NCI-H82 treated with DMSO at 0.1 percent for 48 hours (cell line): Measurements from ENCODE around the gene LGSN.
A peak's percentile ranks its signal among the peaks of the same experiment; 100 is the strongest.
"Not testable (repeated sequence)": the region's sequence is repeated elsewhere in the genome, so short reads cannot be mapped to it uniquely, and the experiment has no call there.

Experiments
- DNase-seq: peaks from one replicate; lab custom pipeline; 2025; ENCODE audit not compliant: unreplicated experiment; lab: John Stamatoyannopoulos, UW

LGSN gene

GRCh38 chr6:63306420-63306819 lies 13.4 kb downstream of the LGSN start:
- no peak for DNase-seq

- no peak for DNase-seq
Measured at GRCh38 chr6:63305277-63305676, 14.5 kb downstream of the LGSN start.

DNA sequence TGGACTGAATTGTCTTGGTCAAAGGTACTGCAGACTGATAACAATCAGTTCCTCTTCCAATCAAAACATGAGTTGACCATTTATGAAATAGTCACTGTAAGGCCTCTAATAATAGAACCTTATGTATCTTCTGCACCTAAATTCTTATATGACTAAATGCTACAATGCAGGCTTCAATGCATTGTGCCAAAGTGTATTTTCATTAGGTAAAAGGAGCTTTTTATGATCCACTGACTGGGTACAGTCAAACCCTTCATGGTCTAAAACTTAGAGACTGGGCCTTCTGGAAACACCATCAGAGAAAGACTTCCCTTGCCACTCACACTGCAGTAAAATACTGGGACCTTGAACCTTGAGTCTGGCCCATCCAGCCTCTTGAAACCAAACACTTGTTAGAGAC lies 16.3 kb downstream of the LGSN start:
- DNase-seq: no peak

DNA sequence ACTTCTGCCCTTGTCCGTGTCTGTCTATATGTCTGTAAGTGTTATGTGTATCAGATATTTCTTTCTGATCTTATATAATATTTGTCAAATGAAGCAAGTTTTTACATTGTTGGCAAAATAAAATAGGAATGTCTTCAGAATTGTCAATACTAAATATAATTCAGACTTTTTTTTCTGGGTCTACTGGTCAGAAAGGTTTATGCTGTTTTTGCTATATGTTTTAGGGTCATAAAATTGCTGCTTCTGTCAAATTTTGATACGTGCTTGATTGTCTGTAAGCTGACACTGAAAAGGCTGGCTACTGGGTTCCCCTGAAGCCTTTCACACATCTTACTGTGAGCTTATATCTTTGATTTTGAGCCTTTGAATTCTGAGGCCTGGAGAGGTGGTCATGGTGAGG lies 20.1 kb downstream of the LGSN start:
- DNase-seq: no peak

DNA sequence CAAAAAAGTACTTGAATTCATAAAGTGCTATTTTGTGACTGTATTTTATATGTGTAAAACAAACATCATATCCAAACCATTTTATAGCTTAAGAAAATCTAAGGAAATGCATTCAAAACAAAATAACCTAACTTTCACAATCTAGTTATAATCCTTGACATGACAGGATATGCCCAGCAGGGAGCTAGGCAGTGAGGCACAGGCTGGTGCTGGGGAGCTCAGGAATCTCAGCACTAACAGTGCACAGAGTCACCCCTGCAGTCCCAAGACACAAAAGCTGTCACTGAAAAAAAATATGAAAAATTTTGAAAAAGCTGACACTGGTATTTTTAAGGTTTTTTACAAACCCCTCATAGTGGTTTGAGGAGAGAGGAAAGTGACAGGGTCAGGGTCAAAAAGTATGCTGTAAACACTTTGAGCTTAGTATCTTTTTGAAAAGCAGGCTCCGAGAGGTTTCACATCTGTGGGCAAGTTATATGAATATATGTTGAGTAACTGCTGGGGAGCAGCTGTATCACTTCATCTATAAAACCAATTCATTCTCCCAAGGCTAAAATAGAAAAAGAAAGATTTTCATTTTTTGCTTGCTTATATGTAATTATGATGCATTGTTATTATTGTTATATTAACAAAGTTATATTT lies 24.1 kb downstream of the LGSN start:
- no peak for DNase-seq

GRCh38 chr6:63290492-63291058 lies 29.2 kb downstream of the LGSN start:
- no peak for DNase-seq

- no peak for DNase-seq
Measured at GRCh38 chr6:63289269-63289872, 30.4 kb downstream of the LGSN start.

DNA sequence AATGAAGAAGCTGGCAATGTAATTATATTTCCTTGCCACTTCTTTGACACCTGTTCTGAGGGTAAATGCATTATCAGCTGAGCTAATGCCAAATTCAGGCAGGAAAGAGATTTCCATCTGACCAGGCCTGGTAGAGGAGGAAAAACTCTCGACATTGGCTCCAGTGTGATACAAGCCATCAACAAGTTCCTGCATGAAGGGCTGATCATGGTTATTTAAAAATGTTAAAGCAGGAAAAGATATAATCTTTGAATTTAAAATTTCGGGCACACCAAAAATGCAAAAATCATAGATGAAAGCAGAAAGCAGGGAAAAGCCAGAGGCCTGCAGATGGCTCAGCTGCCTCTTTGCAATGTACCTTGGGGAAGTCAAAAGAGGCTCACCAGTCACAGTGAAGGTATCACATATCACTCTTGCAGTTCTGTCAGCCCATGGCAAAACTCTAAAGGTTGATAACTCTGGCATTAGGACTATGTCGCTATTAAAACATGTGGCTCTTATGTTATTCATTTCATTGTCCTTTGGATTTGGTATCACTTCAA lies 39.1 kb downstream of the LGSN start:
- no peak for DNase-seq

DNA sequence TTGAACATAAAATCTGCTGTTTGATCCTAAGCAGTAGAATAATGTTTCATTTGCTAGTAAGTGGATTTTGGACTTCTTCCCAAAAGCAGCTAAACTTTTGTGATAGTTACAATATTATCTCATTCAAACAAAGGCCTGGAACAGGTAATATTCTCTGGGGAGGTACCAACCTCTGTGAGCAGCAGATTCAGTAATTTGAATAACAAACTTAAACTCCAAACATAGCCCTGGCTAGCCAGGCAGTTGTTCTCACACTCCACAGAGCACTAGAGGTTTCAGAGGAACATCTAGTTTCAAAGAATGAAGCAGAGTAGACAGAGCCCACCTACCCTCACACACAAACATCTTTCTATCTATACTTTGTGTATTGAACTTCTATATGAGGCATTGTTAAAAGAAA lies 40.9 kb downstream of the LGSN start:
- no peak for DNase-seq

GRCh38 chr6:63275953-63276352 lies 43.8 kb downstream of the LGSN start:
- DNase-seq: no peak

DNA sequence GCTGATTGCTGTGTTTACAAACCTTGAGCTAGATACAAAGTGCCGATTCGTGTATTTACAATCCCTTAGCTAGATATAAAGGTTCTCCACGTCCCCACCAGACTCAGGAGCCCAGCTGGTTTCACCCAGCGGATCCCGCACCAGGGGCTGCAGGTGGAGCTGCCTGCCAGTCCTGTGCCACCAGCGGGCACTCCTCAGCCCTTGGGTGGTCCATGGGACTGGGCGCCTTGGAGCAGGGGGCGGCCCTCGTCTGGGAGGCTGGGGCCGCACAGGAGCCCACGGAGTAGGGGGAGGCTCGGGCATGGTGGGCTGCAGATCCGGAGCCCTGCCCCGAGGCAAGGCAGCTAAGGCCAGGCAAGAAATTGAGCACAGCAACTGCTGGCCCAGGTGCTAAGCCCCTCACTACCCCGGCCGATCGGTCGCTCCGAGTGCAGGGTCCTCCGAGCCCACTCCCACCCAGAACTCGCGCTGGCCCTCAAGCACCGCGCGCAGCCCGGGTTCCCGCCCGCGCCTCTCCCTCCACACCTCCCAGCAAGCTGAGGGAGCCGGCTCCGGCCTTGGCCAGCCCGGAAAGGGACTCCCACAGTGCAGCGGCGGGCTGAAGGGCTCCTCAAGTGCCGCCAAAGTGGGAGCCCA lies 44.9 kb downstream of the LGSN start:
- not testable (repeated sequence) for DNase-seq

DNA sequence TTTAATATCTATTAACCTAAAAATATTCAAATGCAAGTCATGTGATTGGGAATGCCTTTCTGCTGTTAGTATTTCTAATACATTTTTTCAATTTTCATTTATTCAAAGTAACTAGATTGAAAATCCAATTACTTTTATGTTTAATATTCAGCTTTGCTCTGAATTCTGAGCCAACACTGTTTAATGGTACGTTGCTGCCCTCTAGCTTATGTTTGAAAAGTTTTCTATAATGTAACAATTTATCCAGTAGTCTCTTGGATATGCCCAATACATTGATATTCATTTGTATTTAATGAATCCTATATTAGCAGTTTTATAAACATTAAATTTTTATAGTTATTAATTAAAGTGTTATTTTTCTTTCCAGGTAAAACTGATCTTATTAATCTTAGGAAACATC lies 47.4 kb downstream of the LGSN start:
- DNase-seq: peak; percentile 38

- DNase-seq: no peak
Measured at GRCh38 chr6:63269470-63269869, 50.3 kb downstream of the LGSN start.

DNA sequence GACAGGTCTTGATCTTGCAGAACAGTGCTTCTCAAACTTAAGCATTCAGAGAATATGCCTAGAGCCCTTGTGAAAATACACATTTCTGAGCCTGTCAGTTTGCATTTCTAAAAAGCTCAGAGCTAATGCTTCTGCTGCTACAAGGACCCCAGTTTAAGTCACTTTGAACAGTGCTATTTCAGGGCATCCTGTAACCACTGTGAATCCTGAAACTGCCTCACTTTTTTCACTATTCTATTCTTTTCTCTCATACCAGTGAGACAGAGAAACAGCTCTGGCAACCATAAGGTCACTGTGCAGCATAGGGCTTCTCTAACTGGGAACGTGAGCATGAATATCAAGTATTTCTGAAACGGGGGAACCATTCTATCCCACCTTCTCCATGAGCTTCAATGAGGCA lies 51.2 kb downstream of the LGSN start:
- no peak for DNase-seq

GRCh38 chr6:63267828-63268227 lies 52.0 kb downstream of the LGSN start:
- DNase-seq: no peak

DNA sequence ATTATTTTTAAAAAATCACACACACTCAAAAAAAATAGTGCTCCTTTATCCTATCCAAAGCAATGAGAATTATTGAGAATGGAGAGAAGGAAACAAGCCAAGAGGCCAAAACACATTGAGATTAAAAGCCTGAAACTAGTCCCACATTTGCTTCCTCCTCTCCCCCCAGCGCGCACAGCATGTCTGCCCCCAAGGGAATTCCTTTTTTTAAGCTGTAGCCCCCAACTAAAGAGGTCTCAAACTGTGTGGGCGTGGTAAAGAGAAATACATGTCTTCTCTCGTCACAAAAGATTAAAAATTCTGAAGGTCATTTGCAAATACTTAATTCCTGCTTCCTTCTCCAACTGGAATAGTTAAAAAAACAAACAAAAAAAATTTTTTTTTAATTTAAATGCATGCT lies 52.7 kb downstream of the LGSN start:
- no peak for DNase-seq

DNA sequence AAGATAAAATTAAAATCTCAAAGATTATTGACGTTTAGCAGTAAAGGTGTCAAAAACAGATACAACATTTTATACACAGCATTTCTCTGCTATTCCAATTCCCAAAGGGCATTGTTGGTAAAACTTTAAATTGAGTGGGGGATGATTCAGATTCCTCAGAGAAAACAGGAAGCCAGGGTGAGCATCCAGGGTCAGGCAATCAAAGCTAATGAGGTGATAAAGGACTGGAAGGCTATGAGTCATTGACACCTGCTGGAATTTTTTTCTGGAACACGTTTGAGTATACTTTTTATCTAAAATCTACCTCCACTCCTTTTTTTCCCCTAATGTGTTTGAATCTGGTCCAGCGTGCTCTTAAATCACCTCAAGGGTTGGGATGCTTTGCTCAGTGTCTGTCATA lies 56.3 kb downstream of the LGSN start:
- DNase-seq: no peak

DNA sequence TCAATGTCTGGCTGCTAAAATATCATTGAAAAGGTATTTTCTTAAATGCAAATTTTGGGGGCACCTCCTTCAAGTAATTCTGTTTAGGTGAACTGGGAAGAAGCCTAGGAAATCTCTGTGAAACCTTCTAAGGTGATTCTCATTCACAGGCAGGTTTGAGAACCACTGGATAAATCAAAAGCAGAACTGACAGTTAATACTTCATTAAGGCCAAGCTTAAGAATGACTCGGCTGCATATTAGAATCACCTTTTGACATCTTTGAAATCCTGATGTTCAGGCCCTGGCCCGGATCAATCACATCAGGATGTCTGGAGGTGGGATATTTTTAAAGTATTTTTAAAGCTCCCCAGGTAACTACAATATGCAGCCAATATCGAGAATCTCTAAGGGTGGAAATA lies 58.0 kb downstream of the LGSN start:
- no peak for DNase-seq

GRCh38 chr6:63259153-63259552 lies 60.6 kb downstream of the LGSN start:
- DNase-seq: no peak

- DNase-seq: no peak
Measured at GRCh38 chr6:63249875-63250482, 69.8 kb downstream of the LGSN start.

- no peak for DNase-seq
Measured at GRCh38 chr6:63246581-63246980, 73.2 kb downstream of the LGSN start.

- no peak for DNase-seq
Measured at GRCh38 chr6:63245909-63246308, 73.9 kb downstream of the LGSN start.
